HG02571 (cell line): ENCODE data around the gene CCDC63.

Source experiments
- ATAC-seq: cut with Tn5 transposase; IDR thresholded peaks from one replicate; pipeline ENCODE4 v1.9.1; 2021; ENCODE audit warnings: mild to moderate bottlenecking, moderate library complexity; ENCODE audit not compliant: unreplicated experiment

The CCDC63 gene

DNA sequence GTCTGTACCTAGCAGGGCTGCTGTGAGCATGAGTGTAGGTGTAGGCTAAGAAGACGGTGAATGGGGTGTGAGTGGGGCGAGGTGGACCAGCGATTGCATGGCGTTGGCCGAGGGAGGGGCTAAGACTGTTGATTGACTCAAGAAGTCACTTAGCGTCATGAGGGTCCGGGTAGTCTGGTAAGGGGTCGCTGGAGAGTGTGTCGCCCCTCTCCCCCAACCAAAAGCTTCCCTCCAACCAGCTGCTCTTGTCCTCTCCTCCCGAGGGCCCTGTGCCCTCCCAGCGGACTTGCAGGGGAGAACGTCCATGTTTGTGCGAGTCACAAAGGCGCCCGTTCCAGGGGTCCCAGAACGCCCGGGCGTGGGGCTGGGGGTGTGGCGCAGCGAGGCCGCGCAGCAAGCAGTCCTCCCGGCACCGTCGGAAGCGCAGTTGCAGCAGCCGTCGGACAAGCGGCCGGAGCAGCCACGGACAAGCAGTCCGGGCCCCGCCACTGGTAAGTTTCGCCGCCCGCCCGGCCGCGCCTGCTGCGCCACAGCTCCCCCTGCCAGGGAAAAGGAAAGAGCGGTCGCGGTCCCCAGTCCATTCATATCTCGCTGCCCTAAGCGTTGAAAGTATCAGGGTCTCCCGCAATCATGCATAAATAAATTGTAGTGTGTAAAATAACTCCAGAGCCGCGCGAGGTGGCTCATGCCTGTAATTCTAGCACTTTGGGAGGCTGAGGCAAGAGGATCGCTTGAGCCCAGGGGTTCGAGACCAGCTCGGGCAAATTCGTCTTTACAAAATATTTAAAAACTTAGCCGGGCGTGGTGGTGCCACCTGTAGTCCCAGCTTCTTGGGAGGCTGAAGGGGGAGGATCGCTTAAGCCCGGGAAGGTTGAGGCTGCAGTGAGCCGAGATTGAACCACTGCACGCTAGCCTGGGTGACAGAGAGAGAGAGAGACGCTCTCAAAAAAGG is at the start of gene CCDC63:
TSS of gene CCDC63 (plus strand) at position 373 of the 952 bp plus-strand sequence. CDS start 5,968 bp downstream, outside the sequence.
- no peak for ATAC-seq

GRCh38 chr12:110798461-110798860 is 48.3 kb upstream of the CCDC63 start:
- no peak for ATAC-seq

DNA sequence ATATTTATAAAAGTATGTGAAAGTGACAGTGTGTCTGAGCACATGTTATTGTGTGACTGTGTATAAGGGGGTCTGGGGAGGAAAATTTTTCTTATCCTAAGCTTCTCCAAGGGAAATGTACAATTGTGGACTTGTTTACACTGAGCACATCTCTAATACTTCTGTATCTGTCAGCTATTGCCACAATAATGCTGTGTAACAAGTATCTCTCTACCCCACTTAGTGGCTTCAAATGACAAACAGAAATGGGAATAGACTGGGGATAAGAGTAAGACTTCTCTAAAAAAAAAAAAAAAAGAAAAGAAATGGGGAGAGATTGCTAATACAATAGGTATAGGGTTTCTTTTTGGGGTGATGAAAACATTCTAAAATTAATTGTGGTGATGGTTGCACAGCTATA is 44.3 kb upstream of the CCDC63 start:
- no peak for ATAC-seq

GRCh38 chr12:110804406-110804805 is 42.4 kb upstream of the CCDC63 start:
- ATAC-seq: no peak

- ATAC-seq: no peak
Observed at GRCh38 chr12:110807640-110808039, 39.1 kb upstream of the CCDC63 start.

DNA sequence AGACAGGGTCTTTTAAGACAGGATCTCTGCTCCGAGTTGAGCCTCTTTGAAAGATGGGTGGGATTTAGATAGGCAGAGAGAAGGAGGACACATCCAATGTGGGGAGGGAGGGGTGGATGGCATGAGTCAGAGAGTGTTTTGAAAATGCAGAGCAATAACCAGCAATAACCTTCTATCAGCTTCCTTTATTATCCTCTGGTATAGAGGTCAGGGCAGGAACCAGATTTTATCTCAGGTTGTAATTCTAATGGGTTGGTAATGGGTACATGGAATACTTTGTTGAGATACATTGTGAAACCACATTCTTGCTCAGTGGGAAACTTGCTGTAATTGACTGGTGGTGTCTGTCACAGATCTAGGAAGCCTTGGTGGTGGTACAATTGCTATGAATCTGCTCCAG is 37.6 kb upstream of the CCDC63 start:
- ATAC-seq: no peak

DNA sequence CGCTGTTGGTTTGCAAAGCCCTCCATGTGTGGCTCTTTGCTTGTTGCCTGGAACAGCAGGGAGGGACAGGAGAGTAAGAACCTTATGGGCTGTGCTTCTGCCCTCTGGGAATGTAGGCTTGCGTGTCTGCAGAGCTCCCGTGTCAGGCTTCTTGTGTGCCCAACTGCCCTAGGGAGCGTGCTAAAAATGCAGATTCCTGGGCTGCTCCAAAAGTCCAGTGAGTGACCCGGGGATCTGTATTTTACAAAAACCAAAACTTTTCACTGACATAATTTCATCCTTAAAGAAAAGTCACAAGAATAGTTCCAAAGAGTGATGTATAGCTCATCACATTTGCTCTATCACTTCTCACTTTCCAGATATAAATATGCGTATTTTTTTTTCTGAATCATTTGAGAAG is 34.8 kb upstream of the CCDC63 start:
- ATAC-seq: no peak

- no peak for ATAC-seq
Observed at GRCh38 chr12:110813285-110813684, 33.5 kb upstream of the CCDC63 start.

- no peak for ATAC-seq
Observed at GRCh38 chr12:110813756-110814155, 33.0 kb upstream of the CCDC63 start.

DNA sequence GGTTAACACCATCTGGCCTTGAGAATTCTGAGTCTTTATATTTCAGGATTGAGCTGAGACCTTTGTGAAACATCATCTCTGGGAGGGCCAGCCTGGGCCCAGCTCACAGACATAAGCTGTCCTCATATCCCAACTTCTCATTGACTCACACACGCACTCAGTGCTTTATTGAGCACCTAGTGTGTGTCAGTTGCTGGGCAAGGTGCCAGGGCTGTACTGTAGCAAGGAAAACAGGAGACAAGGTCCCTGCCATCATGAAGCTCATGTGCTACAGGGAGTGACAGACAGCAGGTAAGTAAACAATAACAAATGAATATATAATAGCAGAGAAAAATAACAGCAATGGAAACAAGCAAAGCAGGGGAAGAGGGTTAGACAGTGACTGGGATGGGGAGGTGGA is 30.5 kb upstream of the CCDC63 start:
- no peak for ATAC-seq

- ATAC-seq: no peak
Observed at GRCh38 chr12:110816779-110817178, 30.0 kb upstream of the CCDC63 start.

GRCh38 chr12:110818511-110818910 is 28.3 kb upstream of the CCDC63 start:
- ATAC-seq: no peak

DNA sequence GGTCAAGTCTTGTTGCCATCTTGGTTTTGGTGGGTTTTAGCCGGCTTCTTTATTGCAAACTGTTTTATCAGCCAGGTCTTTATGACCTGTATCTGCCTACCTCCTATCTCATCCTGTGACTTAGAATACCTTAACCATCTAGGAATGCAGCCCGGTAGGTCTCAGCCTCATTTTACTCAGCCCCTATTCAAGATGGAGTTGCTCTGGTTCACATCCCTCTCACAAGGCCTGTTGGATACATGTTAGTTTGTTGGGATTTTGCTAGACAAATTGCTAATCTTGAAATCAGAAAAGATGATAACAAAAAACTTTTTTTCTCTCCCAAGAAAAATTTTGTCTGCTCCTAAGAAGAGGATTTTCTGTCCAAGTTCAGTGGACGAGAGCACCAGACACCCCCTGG is 27.6 kb upstream of the CCDC63 start:
- ATAC-seq: no peak

- ATAC-seq: no peak
Observed at GRCh38 chr12:110819646-110820045, 27.1 kb upstream of the CCDC63 start.

DNA sequence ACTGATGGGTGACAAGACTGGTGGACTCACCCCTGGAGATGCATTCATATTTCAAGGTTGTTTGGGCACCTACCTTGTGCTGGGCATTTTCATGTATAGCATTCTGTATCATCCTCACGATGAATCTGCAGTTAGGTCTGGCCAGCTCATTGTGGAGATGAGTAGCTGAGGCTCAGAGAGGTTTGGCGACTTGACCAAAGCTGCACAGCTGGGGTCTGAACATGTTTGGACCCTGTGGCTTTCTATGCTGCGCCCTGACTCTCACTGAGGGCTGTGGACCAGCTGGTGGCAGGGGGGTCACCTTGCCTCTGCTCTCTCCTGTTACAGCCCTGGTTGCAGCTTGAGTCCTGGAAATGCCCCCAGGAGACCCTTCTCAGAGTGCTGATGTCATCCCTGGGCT is 24.9 kb upstream of the CCDC63 start:
- no peak for ATAC-seq

GRCh38 chr12:110822821-110823415 is 23.9 kb upstream of the CCDC63 start:
- no peak for ATAC-seq

DNA sequence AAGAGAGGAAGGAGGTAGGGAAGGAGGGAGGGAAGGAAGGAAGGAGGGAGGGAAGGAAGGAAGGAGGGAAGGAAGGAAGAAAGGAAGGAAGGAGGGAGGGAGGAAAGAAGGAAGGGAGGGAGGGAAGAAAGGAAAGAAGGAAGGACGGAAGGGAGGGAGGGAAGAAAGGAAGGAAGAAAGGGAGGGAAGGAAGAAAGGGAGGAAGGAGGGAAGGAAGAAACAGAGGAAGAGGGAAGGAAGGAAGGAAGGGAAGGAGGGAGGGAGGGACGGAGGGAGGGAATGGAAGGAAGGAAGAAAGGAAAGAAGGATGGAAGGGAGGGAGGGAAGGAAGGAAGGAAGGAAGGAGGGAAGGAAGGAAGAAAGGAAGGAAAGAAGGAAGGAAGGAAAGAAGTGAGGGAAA is 22.4 kb upstream of the CCDC63 start:
- no peak for ATAC-seq

DNA sequence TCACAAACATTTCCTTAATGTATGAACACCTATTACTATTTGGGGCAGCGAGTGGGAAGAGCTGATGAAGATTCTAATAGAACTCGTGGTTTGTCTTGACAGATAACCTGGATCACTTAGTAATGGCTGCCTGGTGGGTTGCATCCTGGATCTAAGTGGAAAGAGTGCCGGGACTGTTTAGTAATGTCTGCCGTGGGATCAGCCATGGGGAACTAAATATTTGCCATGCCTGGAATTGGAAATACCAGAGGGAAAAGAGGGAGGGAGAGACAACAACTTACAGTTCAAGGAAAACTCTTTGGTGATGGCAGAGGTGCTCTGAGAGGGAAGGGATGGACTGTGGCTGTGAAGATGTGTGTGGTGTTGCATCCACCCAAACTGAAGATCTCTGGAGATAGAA is 21.3 kb upstream of the CCDC63 start:
- no peak for ATAC-seq

GRCh38 chr12:110826592-110827200 is 20.1 kb upstream of the CCDC63 start:
- ATAC-seq: no peak

DNA sequence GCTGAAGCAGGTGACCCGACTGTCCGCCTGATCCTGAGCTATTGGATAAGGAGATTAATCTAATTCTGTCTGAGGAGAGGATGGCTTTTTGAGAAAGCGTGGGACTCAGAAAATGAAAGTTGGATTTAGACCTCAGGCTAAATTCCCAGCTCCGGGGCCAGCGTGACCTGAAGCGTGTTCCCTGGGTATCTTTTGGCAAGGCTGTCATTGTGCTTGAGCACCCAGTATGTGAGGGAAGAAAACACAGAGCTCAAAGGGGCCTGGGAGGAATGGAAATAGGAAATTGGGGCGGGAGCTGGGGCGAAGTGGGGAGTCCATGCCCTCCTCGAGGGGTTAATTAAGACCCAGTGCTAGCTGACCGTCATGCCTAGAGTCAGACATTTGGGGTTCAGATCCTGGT is 17.5 kb upstream of the CCDC63 start:
- ATAC-seq: no peak

DNA sequence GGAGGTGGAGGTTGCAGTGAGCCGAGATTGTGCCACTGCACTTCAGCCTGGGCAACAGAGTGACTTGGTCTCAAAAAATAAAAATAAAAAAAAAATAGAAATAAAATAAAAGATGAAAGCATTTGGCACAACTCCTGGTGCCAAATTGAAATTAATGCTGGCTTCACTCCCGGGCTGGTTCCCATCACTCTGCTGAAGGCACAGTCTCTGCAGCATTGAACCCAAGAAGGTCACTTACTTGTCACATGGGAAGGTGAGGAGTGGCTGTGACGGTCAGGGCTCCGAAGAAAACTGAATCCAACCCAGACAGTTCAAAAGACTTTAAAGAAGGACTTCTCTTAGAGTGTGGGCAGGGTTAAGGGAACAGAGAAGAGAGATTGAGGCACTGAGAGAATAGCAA is 10.5 kb upstream of the CCDC63 start:
- ATAC-seq: no peak

- ATAC-seq: no peak
Observed at GRCh38 chr12:110841007-110841406, 5.8 kb upstream of the CCDC63 start.
